Ascending aorta (tissue), 2 donors: Measurements from ENCODE around the gene UBE2B. TPM values are rescaled to one million over a fixed set of nuclear protein-coding genes. Genes with fewer than 3 reads are reported as not detected.
"Not testable (repeated sequence)": the region's sequence is repeated elsewhere in the genome, so short reads cannot be mapped to it uniquely, and the experiment has no call there.

Experiments
- DNase-seq, 2 donors: peaks; one replicate each; pipeline ENCODE4 v3.0.0-alpha.2; 2019; ENCODE audit warnings: low spot score in 2 of 2
- H3K27ac ChIP-seq, 2 donors: fragments of 200-600 bp; sonication (generic); one replicate each; pipeline ENCODE4 v1.5.1; 2016 to 2017; ENCODE audit warnings: mild to moderate bottlenecking in 1 of 2
- H3K27me3 ChIP-seq: fragments of 200-600 bp; sonication (generic); one replicate; pipeline ENCODE4 v1.5.1; 2017
- H3K36me3 ChIP-seq, 2 donors: fragments of 200-600 bp; sonication (generic); one replicate each; pipeline ENCODE4 v1.5.1; 2016
- H3K4me1 ChIP-seq, 2 donors: fragments of 200-600 bp; sonication (generic); one replicate each; pipeline ENCODE4 v1.5.1; 2016 to 2017; ENCODE audit warnings: mild to moderate bottlenecking in 1 of 2
- H3K4me3 ChIP-seq, 2 donors: fragments of 200-600 bp; sonication (generic); one replicate each; pipeline ENCODE4 v1.5.1; 2016 to 2017; ENCODE audit warnings: mild to moderate bottlenecking in 1 of 2
- H3K9me3 ChIP-seq, 2 donors: fragments of 200-600 bp; sonication (generic); one replicate each; pipeline ENCODE4 v1.5.1; 2016
- CTCF ChIP-seq, 3 experiments: fragments of 200-600 bp in 2 of 3; fragments of 450-650 bp in 1 of 3; sonication (generic) in 2 of 3; IDR thresholded peaks; one replicate each; pipeline ENCODE4 v1.5.1; 2016 to 2019; ENCODE audit warnings: antibody characterized with exemption in 3 of 3, mild to moderate bottlenecking in 1 of 3, moderate library complexity in 1 of 3
- intact Hi-C: fragments of 100-400 bp; cut with DNase I; formaldehyde crosslinking; loops from one replicate; pipeline ENCODE4 v1.15.1; 2023
- total RNA-seq: library from RNA; depleted of rRNA; stranded (reverse); fragments of >200 nt; gene quantifications from one replicate; pipeline ENCODE4 v1.1.0, GENCODE V29; 2016

The UBE2B gene
- total RNA-seq, 1 donor from 2014 or later: 42.6 TPM

GRCh38 chr5:134417707-134418106, 46.3 kb downstream of the UBE2B start:
- H3K36me3 ChIP-seq: no peaks in the 10 kb centered on the region
- DNase-seq: no peak
- no peak overlapping the region for H3K27ac ChIP-seq
- no peak for TF ChIP-seq CTCF (IDR thresholded peaks at IDR 0.05)
- no peaks in the 10 kb centered on the region for H3K27me3 ChIP-seq
- H3K9me3 ChIP-seq: peaks cover 0 to 9% of the 10 kb centered on the region in 2 donors
- peaks cover 0 to under 1% of the 10 kb centered on the region in 2 donors for H3K4me1 ChIP-seq
- intact Hi-C loops: loop anchor here (10.0 kb wide), 1 partner anchor 113 kb away; no protein-coding TSS in a partner anchor
- H3K4me3 ChIP-seq: no peak overlapping the region

- TF ChIP-seq CTCF (IDR thresholded peaks at IDR 0.05): no peak
- Histone ChIP-seq H3K4me1 (no peaks in the 10 kb centered on the region), H3K27me3 (no peaks in the 10 kb centered on the region), H3K9me3 (peaks cover 0 to 9% of the 10 kb centered on the region in 2 donors), H3K36me3 (no peaks in the 10 kb centered on the region), H3K4me3 (no peak overlapping the region), H3K27ac (no peak overlapping the region)
- no peak for DNase-seq
- intact Hi-C loops: loop anchor here (10.0 kb wide), 1 partner anchor 114 kb away; no protein-coding TSS in a partner anchor
Observed at GRCh38 chr5:134418958-134419357, 47.6 kb downstream of the UBE2B start.

- no peak for DNase-seq
- TF ChIP-seq CTCF (IDR thresholded peaks at IDR 0.05): no peak
Observed at GRCh38 chr5:134420343-134420742, 49.0 kb downstream of the UBE2B start.

GRCh38 chr5:134421038-134421437, 49.7 kb downstream of the UBE2B start:
- H3K36me3 ChIP-seq, H3K4me3 ChIP-seq, H3K4me1 ChIP-seq, H3K27me3 ChIP-seq, H3K27ac ChIP-seq, intact Hi-C loops, DNase-seq, H3K9me3 ChIP-seq: not testable (repeated sequence)

More at GRCh38 chr5:134420343-134420742, 49.0 kb downstream of the UBE2B start:
- Histone ChIP-seq H3K9me3 (peaks cover 0 to 9% of the 10 kb centered on the region in 2 donors), H3K4me1 (no peaks in the 10 kb centered on the region), H3K4me3 (no peak overlapping the region), H3K27me3 (no peaks in the 10 kb centered on the region), H3K36me3 (no peaks in the 10 kb centered on the region), H3K27ac (no peak overlapping the region)
- intact Hi-C loops: no loop called here

- intact Hi-C loops: no loop called here
- peaks cover 0 to 9% of the 10 kb centered on the region in 2 donors for H3K9me3 ChIP-seq
- no peak for DNase-seq
- TF ChIP-seq CTCF (IDR thresholded peaks at IDR 0.05): no peak
- no peaks in the 10 kb centered on the region for H3K36me3 ChIP-seq
- H3K4me3 ChIP-seq: no peak overlapping the region
- no peaks in the 10 kb centered on the region for H3K27me3 ChIP-seq
- H3K4me1 ChIP-seq: no peaks in the 10 kb centered on the region
- H3K27ac ChIP-seq: no peak overlapping the region
Observed at GRCh38 chr5:134422791-134423365, 51.5 kb downstream of the UBE2B start.

GRCh38 chr5:134423376-134423775, 52.0 kb downstream of the UBE2B start:
- H3K36me3 ChIP-seq: no peaks in the 10 kb centered on the region
- no peak for TF ChIP-seq CTCF (IDR thresholded peaks at IDR 0.05)
- H3K9me3 ChIP-seq: peaks cover 0 to 6% of the 10 kb centered on the region in 2 donors
- H3K27me3 ChIP-seq: no peaks in the 10 kb centered on the region
- H3K4me3 ChIP-seq: no peak overlapping the region
- no peaks in the 10 kb centered on the region for H3K4me1 ChIP-seq
- intact Hi-C loops: no loop called here
- no peak for DNase-seq
- H3K27ac ChIP-seq: no peak overlapping the region
